ENCODE measurements around the gene SNX1. TPM values are rescaled to one million over a fixed set of nuclear protein-coding genes. Genes with fewer than 3 reads are reported as not detected.
A peak's percentile ranks its signal among the peaks of the same experiment; 100 is the strongest.
"Not testable (repeated sequence)": the region's sequence is repeated elsewhere in the genome, so short reads cannot be mapped to it uniquely, and the experiment has no call there.

Gene SNX1
- total RNA-seq, 2 donors from 2014 or later = 44.8 to 57.1 TPM

DNA sequence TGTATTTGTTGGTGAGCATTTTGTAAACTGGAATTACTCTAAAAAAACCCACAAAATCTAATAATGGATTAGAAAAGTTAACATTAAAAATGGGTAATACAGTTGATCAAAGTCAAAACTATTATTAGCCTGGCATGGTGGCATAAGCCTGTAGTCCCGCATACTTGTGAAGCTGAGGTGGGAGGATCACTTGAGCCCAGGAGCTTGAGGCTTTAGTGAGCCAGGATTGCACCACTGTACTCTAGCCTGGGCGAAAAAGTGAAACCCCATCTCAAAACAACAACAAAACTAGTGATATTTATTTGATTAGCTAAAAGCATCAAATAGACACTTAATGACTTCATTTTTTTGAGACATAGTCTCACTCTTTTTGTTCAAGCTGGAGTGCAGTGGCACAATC lies 3.6 kb downstream of the SNX1 start:
- H3K27ac ChIP-seq = no peak overlapping the region
- no peaks in the 10 kb centered on the region for H3K27me3 ChIP-seq
- H3K36me3 ChIP-seq = no peaks in the 10 kb centered on the region
- H3K9me3 ChIP-seq = no peaks in the 10 kb centered on the region
- peaks cover 0 to 51% of the 10 kb centered on the region in 2 donors for H3K4me1 ChIP-seq
- H3K4me3 ChIP-seq = no peak overlapping the region
- no peak for DNase-seq (ENCODE audit: low spot score)
- no peak for TF ChIP-seq CTCF (IDR thresholded peaks at IDR 0.05)

DNA sequence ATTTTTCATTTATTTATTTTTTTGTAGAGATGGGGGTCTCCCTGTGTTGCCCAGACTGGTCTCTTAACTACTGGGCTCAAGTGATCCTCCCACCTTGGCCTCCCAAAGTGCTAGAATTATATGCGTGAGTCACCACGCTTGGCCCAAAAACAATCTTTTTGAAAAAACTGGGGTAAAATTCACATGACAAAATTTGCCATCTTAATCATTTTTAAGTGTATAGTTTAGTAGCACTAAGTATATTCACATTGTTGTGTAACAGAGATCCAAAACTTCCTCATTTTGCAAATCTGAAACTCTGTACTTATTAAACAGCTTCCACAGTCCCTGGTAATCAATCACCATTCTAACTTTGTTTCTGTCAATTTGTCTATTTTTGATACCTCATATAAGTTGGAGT lies 5.2 kb downstream of the SNX1 start:
- Histone ChIP-seq H3K27me3 (no peaks in the 10 kb centered on the region), H3K4me1 (peaks cover 0 to 54% of the 10 kb centered on the region in 2 donors), H3K4me3 (no peak overlapping the region), H3K27ac (no peak overlapping the region), H3K36me3 (no peaks in the 10 kb centered on the region), H3K9me3 (no peaks in the 10 kb centered on the region)
- TF ChIP-seq CTCF (IDR thresholded peaks at IDR 0.05) = no peak
- no peak for DNase-seq (ENCODE audit: low spot score)

- no peaks in the 10 kb centered on the region for H3K27me3 ChIP-seq
- H3K9me3 ChIP-seq = no peaks in the 10 kb centered on the region
- no peaks in the 10 kb centered on the region for H3K36me3 ChIP-seq
- H3K4me1 ChIP-seq = peaks cover 0 to 56% of the 10 kb centered on the region in 2 donors
- no peak overlapping the region for H3K4me3 ChIP-seq
- no peak overlapping the region for H3K27ac ChIP-seq
- no peak for DNase-seq (ENCODE audit: low spot score)
- no peak for TF ChIP-seq CTCF (IDR thresholded peaks at IDR 0.05)
Measured at GRCh38 chr15:64102497-64102896, 6.7 kb downstream of the SNX1 start.

DNA sequence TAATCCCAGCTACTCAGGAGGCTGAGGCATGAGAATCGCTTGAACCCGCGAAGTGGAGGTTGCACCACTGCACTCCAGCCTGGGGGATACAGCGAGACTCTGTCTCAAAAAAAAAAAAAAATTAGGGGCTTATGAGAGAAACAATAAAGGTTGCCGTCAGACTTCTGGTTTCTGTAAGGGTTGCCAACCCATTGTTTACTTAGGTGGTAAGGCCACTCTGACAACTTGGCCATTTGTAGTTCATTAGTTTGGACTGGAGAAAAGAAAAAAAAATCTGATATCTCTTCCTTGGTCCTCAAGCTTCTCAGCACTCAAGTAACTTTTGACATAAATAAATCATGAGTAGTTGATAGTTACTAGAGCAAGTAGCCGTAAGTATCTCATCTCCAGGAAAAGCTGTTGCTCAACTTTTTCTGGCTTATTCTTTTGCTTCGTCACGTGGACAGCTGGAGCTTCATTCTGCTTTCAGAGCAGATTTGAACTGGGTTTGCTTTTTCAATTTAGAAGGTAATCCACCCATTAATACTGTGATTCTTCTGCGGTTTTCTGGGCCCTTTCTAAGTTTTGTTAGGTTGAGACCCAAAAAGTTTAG lies 9.4 kb downstream of the SNX1 start:
- no peak for DNase-seq (ENCODE audit: low spot score)
- no peaks in the 10 kb centered on the region for H3K36me3 ChIP-seq
- peak overlapping the region; percentile 48 to 64 for H3K27ac ChIP-seq
- TF ChIP-seq CTCF (IDR thresholded peaks at IDR 0.05) = no peak
- no peak overlapping the region for H3K4me3 ChIP-seq
- H3K27me3 ChIP-seq = no peaks in the 10 kb centered on the region
- no peaks in the 10 kb centered on the region for H3K9me3 ChIP-seq
- H3K4me1 ChIP-seq = peaks cover 0 to 44% of the 10 kb centered on the region in 2 donors

- Histone ChIP-seq H3K4me3 (no peak overlapping the region), H3K27ac (no peak overlapping the region), H3K36me3 (no peaks in the 10 kb centered on the region), H3K9me3 (no peaks in the 10 kb centered on the region), H3K4me1 (peaks cover 0 to 63% of the 10 kb centered on the region in 2 donors), H3K27me3 (no peaks in the 10 kb centered on the region)
- DNase-seq (ENCODE audit: low spot score) = no peak
- TF ChIP-seq CTCF (IDR thresholded peaks at IDR 0.05) = no peak
Measured at GRCh38 chr15:64107337-64107736, 11.6 kb downstream of the SNX1 start.

- H3K4me1 ChIP-seq = peaks cover 0 to 67% of the 10 kb centered on the region in 2 donors
Measured at GRCh38 chr15:64110108-64110701, 14.4 kb downstream of the SNX1 start.

More at GRCh38 chr15:64110108-64110701, 14.4 kb downstream of the SNX1 start:
- not testable (repeated sequence) for H3K9me3 ChIP-seq; H3K27me3 ChIP-seq; H3K4me3 ChIP-seq; DNase-seq (ENCODE audit: low spot score)
- Histone ChIP-seq H3K27ac (peak overlapping the region; percentile 4 to 17), H3K36me3 (peaks cover 25% of the 10 kb centered on the region)

Data from right atrium auricular region (tissue), 2 donors.